GM18526 (cell line): Measurements from ENCODE around the gene DNAH17.

ENCODE experiments used
- POLR2A ChIP-seq: IDR thresholded peaks from 3 replicates; pipeline ENCODE4 v1.6.1; 2011; ENCODE audit not compliant: insufficient read length; ENCODE audit errors: extremely low read depth

The DNAH17 gene

GRCh38 chr17:78435330-78436005, 141.7 kb downstream of the DNAH17 start:
- no peak for TF ChIP-seq POLR2A

GRCh38 chr17:78434455-78435329, 142.5 kb downstream of the DNAH17 start:
- TF ChIP-seq POLR2A = no peak

GRCh38 chr17:78433780-78434335, 143.3 kb downstream of the DNAH17 start:
- TF ChIP-seq POLR2A = no peak

DNA sequence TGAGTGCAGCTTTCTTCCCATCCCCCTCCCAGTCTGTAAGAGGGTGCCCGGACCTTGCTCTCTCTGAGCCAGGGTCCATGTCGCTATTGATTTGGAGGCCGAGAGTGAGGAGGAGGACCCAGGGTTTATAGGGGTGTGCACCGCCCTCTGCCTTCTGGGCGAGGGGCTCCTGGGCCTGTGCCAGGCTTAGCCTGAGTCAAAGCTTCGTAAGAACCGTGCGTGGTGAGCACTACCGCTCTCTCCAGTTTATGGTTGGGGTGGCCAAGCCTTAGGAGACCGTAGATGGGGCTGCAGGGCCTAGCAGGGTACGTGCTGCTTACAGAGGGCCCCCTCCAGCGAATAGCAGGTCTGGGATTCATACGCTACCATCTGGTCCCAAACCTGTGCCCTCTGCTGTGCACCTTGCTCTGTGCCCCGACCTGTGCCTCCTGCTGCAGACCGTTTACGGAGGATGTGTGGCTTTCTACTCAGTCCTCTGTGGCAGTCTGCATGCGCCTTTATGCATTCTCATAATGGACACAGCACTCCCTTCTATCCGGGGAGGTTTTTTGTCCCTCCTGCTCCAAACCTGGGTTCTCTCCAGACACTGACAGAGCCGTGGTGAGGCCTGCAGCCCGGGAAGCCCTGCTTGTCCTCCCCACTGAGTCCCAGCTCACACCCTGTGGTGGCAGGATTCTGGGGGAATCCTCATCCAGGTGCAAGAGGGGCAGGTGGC, 144.0 kb downstream of the DNAH17 start:
- TF ChIP-seq POLR2A = no peak

DNA sequence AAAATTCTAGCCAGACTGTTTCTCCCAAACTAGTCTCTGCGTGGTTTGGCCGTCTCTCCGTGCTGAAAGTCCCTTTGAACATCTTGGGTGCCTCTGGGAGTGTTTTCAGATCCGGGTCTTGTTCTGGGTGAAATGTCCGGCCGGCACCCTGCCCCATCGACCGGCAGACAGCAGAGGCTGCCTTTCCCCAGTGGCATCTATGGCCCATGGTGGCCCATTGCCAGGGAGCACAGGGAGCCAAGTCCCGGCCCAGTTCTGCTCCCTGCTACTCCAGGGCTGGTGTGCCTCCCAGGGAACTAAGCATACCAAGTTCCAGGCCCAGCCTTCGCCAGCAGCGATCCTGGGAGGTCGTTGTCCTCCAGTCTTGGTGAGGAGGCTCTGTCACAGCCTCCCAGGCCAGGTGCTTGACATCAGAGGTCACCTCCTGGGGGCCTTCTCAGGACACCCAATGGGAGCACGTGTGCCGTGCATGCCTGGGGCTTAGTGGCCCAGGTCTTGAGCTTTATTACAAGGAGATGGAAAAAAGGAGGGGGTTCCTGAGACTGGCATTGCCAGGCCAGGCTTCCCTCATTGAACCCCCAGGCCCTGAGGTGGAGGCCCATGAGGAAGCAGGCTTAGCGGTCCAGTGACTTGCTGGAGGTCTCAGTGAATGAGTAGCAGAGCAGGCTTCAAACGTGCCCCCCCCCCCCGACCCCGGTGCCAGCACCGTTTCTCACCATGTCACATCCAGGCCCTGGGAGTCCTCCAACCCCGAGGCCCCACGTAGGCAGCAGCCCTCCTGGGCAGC, 144.8 kb downstream of the DNAH17 start:
- no peak for TF ChIP-seq POLR2A

GRCh38 chr17:78431692-78431958, 145.6 kb downstream of the DNAH17 start:
- no peak for TF ChIP-seq POLR2A

- TF ChIP-seq POLR2A = no peak
Measured at GRCh38 chr17:78430892-78431691, 146.1 kb downstream of the DNAH17 start.

DNA sequence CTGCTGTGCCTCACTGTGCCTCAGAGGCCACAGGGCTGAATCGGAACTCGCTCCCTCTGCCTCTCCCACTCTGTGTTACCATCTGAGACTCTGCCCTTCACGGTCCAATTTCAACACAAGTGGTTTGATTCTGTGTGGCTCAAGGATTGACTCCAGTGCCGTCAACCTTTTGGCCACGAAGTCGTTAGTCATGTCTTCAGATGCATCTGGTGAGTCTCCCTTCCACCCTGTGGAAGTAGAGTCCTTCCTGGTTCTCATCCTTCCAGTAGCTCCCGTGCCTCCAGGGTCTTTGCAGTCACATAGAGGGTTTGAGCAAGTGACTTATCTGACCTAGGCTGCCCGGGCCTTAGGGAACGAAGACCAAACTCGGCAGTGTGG, 147.6 kb downstream of the DNAH17 start:
- TF ChIP-seq POLR2A = no peak

GRCh38 chr17:78428836-78429617, 148.2 kb downstream of the DNAH17 start:
- TF ChIP-seq POLR2A = no peak

GRCh38 chr17:78428025-78428575, 149.1 kb downstream of the DNAH17 start:
- no peak for TF ChIP-seq POLR2A

GRCh38 chr17:78427140-78427539, 150.1 kb downstream of the DNAH17 start:
- no peak for TF ChIP-seq POLR2A

DNA sequence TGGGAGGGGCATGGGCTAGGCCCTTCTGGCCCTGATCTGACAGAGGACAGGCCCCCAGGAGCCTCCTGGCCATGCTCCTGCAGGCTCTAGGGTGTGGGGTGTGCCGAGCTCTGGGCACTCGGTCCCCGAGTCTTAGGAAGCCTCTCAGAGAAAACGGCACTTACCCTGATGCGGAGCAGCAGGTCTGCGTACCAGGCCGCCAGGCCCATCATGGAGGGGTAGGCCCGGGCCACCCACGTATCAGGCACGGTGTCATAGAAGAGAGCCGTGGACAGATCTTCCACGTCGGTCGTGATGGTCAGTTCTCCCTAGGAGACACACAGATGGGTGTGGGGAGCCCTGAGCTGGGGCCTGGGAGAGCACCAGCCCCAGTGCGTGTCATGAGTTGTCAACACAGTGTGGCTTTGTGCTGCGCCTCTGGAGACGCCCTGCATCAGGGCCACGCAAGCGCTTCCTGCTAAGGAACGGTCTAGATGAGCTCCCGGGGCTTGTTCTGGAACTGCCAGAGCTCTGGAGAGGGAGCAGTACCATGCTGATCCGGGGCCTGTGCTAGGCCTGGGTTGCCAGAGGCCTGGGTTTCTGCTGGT, 150.8 kb downstream of the DNAH17 start:
- no peak for TF ChIP-seq POLR2A

DNA sequence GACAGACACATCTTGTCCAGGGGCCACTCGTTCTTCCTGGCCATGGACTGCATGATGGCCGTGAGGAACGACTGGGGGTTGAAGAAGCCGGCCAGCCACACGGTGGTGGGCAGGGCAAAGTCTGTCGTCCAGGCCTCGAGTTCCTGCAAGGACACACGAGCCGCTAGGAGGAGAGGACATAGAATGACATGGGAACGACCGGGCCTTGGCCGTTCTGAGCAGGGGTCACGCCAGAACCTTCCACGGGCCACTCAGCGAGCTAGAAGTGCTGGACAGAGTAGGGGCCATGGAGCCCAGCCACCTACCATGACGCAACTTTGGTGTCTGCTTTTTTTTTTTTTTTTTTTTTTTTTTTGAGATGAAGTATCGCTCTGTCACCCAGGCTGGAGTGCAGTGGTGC, 151.8 kb downstream of the DNAH17 start:
- no peak for TF ChIP-seq POLR2A

GRCh38 chr17:78423961-78424675, 153.1 kb downstream of the DNAH17 start:
- TF ChIP-seq POLR2A = no peak
